ENCODE data around the gene ALS2CL. TPM values are rescaled to one million over a fixed set of nuclear protein-coding genes. Genes with fewer than 3 reads are reported as not detected.
A peak's percentile ranks its signal among the peaks of the same experiment; 100 is the strongest.

Gene ALS2CL
- total RNA-seq, 1 experiment from 2014 or later = 4.9 TPM

DNA sequence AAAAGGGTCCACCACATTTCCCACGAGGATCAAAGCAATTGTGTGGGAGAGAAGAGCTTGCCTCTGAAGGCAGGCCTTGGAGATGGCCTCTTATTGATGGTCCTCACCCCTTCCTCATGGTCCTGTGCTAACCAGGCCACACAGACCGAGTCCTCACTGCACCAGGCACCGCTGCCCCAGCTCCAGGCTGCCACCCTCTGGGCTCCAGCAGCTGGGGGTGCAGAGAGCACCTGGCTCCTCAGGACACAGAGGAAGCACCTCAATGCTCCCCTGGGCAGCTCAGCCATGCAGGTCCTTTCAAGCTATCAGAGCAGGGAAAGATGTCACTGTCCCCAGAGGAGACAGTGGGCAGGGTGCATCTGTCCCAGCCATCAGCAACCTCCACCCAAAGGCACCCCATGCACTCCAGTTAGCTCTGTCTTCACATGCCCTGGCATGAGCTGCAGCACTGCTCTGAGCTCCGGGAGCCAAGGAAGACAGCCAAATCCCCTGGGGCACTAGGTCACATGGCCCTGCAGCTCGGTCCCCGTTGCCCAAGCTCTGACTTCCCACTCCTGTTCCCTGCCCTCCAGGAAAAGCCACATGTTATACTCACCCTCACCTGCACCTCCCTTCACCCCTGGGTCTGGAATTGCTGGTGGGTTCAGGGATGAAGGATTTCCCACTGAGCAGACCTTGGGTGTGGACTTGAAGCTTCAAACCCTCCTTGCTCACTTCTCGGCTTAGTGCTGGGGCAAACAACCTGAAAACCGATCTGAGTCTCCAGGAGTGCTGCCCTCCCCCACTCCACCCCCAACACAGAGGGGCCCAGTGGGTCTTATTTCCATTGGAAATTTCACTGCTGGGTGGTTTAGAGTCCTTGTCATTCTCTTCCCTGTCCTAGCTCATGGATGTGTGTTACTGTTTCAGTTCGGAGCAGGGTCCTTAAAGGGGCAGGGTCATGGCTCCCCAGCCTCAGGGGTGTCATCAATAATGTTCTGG lies 32.6 kb downstream of the ALS2CL start:
- no peak overlapping the region for H3K18ac ChIP-seq (ENCODE audit: insufficient read length, low read depth, low read length)
- H3T11ph ChIP-seq (ENCODE audit: low read length) = no peak overlapping the region
- H3K79me2 ChIP-seq (ENCODE audit: insufficient read depth, low read length) = no peaks in the 10 kb centered on the region
- peaks cover 18% of the 10 kb centered on the region; the same call in 1 of the 2 replicates for H3K4me1 ChIP-seq (ENCODE audit: insufficient read depth, low read length)
- no peak overlapping the region for H3K9ac ChIP-seq (ENCODE audit: extremely low read depth, insufficient read length, low read length)
- no peak overlapping the region for H4K91ac ChIP-seq (ENCODE audit: insufficient read length, low read depth, low read length)
- no peak overlapping the region for H3K27ac ChIP-seq (ENCODE audit: insufficient read length, low read depth, low read length)
- DNase-seq = peak; percentile 28
- H2BK12ac ChIP-seq (ENCODE audit: insufficient read length, low read depth, low read length) = no peak overlapping the region
- H3K27me3 ChIP-seq (ENCODE audit: insufficient read depth, low read length) = no peaks in the 10 kb centered on the region
- no peaks in the 10 kb centered on the region for H3K23me2 ChIP-seq (ENCODE audit: insufficient read length, low read depth, low read length, poor library complexity, severe bottlenecking)
- no peak overlapping the region for H3K56ac ChIP-seq (ENCODE audit: insufficient read length, low read depth, low read length)
- H3K79me1 ChIP-seq (ENCODE audit: insufficient read depth, low read depth, low read length, poor library complexity, severe bottlenecking) = no peaks in the 10 kb centered on the region
- no peaks in the 10 kb centered on the region for H3K9me3 ChIP-seq (ENCODE audit: control insufficient read depth, low read depth, low read length)
- no peak overlapping the region for H3K14ac ChIP-seq (ENCODE audit: insufficient read depth, low read length)
- no peak overlapping the region for H2BK15ac ChIP-seq (ENCODE audit: low read depth, low read length)
- WGBS (ENCODE audit: extremely low coverage, insufficient read length, low lambda C conversion rate) = no CpG with 5 or more reads among the region's 9 CpGs
- H3K27me3 Mint-ChIP-seq (ENCODE audit: low read depth) = peaks cover 6% of the 10 kb centered on the region
- TF ChIP-seq, protein P1, sequence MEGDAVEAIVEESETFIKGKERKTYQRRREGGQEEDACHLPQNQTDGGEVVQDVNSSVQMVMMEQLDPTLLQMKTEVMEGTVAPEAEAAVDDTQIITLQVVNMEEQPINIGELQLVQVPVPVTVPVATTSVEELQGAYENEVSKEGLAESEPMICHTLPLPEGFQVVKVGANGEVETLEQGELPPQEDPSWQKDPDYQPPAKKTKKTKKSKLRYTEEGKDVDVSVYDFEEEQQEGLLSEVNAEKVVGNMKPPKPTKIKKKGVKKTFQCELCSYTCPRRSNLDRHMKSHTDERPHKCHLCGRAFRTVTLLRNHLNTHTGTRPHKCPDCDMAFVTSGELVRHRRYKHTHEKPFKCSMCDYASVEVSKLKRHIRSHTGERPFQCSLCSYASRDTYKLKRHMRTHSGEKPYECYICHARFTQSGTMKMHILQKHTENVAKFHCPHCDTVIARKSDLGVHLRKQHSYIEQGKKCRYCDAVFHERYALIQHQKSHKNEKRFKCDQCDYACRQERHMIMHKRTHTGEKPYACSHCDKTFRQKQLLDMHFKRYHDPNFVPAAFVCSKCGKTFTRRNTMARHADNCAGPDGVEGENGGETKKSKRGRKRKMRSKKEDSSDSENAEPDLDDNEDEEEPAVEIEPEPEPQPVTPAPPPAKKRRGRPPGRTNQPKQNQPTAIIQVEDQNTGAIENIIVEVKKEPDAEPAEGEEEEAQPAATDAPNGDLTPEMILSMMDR (conservative IDR thresholded peaks at IDR 0.05) = no peak
- no peak overlapping the region for H4K8ac ChIP-seq (replicated peaks; ENCODE audit: insufficient read length, low read depth, low read length)
- H2AFZ ChIP-seq (ENCODE audit: low read length) = no peak overlapping the region
- H3K36me3 Mint-ChIP-seq (ENCODE audit: insufficient read depth in 1 of 3, low read depth in 3 of 3) = no peaks in the 10 kb centered on the region
- no peaks in the 10 kb centered on the region; a peak in 1 of 5 replicates for H3K9me3 Mint-ChIP-seq
- H2BK5ac ChIP-seq (ENCODE audit: insufficient read length, low read length) = no peak overlapping the region
- peaks cover 72 to 76% of the 10 kb centered on the region in 2 experiments for H3K4me1 Mint-ChIP-seq
- H2AK5ac ChIP-seq (ENCODE audit: insufficient read length, low read length) = no peak overlapping the region
- H3K4ac ChIP-seq (ENCODE audit: low read depth, low read length) = no peak overlapping the region
- H3K4me2 ChIP-seq (ENCODE audit: insufficient read depth, insufficient read length, low read length) = no peak overlapping the region
- no peak overlapping the region; a peak in 2 of 5 replicates for H3K4me3 Mint-ChIP-seq
- no peak overlapping the region for H2BK120ac ChIP-seq (ENCODE audit: low read depth, low read length, poor library complexity, severe bottlenecking)
- no peak overlapping the region for H4K5ac ChIP-seq (ENCODE audit: insufficient read length, low read depth, low read length)
- H2BK20ac ChIP-seq (ENCODE audit: low read depth, low read length, poor library complexity, severe bottlenecking) = no peak overlapping the region
- H4K20me1 ChIP-seq (ENCODE audit: control insufficient read depth, insufficient read depth, insufficient read length) = no peaks in the 10 kb centered on the region
- no peak overlapping the region for H3K23ac ChIP-seq (ENCODE audit: insufficient read length, low read depth, low read length)
- H3K27ac Mint-ChIP-seq = 0 out of 7 replicates have a peak overlapping the region, but pooled peaks of 1 of the 3 experiments have one; percentile 25
